ENCODE results near the gene LAMC3. TPM values are rescaled to one million over a fixed set of nuclear protein-coding genes. Genes with fewer than 3 reads are reported as not detected.

Gene LAMC3
- total RNA-seq, 6 experiments from 2014 or later: 2.7 to 14.3 (median 3.7) TPM

DNA sequence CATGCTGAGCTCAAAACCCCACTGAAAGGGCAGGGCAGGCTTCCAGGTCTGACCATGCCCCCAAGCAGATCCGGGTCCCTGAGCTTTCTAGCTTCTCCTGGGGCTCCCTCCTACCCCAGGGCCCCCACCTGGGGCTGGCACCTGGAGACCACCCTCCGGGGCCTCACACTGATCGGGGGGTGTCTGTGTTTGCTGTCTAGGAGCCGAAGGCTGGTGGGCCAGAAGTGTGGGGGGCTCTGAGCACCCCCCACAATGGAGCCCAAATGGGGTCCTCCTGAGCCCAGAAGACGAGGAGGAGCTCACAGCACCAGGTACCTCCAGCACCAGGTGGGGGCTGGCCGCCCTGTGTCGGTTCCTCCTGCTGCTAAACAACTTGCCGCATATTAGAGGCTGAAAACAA is 39.8 kb downstream of the LAMC3 start:
- Histone ChIP-seq H3K4me3 (no peak overlapping the region), H3K4me1 (no peaks in the 10 kb centered on the region), H3K27ac (no peak overlapping the region), H3K36me3 (no peaks in the 10 kb centered on the region), H3K9me3 (no peaks in the 10 kb centered on the region), H3K27me3 (no peaks in the 10 kb centered on the region)
- intact Hi-C loops (cut with DNase I): loop anchor here in 1 of 2 donors (10.0 kb wide), 1 partner anchor 154 kb away; the partner anchor contains the start of gene QRFP
- 83% methylated on average over 2 of the region's 8 CpGs for WGBS (ENCODE audit: insufficient coverage, low coverage, low lambda C conversion rate, missing lambda C conversion rate)
- TF ChIP-seq POLR2A (IDR thresholded peaks at IDR 0.05): no peak
- TF ChIP-seq, protein P1, sequence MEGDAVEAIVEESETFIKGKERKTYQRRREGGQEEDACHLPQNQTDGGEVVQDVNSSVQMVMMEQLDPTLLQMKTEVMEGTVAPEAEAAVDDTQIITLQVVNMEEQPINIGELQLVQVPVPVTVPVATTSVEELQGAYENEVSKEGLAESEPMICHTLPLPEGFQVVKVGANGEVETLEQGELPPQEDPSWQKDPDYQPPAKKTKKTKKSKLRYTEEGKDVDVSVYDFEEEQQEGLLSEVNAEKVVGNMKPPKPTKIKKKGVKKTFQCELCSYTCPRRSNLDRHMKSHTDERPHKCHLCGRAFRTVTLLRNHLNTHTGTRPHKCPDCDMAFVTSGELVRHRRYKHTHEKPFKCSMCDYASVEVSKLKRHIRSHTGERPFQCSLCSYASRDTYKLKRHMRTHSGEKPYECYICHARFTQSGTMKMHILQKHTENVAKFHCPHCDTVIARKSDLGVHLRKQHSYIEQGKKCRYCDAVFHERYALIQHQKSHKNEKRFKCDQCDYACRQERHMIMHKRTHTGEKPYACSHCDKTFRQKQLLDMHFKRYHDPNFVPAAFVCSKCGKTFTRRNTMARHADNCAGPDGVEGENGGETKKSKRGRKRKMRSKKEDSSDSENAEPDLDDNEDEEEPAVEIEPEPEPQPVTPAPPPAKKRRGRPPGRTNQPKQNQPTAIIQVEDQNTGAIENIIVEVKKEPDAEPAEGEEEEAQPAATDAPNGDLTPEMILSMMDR (IDR thresholded peaks at IDR 0.05): no peak
- DNase-seq (no peak), ATAC-seq (no peak)

DNA sequence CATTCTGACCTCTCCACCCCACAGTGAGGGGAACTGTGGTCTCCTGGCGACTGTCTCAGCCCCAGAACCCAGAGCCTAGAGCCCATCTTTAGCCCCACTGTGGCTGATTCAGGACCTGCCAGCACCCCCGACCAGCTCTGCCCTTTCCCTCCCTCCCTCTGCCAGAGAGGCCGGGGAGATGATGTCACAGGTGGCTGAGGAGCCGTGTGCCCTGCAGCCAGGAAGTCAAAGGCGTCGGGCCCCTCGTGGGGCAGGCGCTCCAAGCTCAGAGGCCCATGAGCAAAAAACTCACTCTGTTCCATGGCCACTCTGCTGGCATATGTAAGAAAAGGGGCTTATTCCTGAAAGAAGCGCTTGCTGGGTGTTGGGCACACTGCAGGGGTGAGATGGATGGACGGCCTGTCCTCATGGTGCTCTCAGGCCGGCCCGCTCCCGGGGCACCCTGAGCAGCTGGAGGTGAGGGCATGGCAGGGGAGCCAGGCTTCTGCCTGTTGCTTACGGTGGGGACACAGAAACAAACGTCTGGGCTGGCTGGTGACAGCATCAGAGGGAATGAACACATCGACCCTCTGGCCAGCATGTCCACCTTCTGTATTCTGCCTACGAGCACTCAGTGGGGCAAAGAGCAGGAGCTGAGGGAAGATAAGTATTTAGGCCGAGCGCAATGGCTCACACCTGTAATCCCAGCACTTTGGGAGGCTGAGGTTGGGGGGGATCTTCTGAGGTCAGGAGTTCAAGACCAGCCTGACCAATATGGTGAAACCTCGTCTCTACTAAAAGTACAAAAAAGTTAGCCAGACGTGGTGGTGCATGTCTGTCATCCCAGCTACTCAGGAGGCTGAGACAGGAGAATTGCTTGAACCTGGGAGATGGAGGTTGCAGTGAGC is 41.1 kb downstream of the LAMC3 start:
- intact Hi-C loops (cut with DNase I): loop anchor here in 1 of 2 donors (10.0 kb wide), 1 partner anchor 155 kb away; the partner anchor contains the start of gene QRFP
- 29% methylated on average over 8 of the region's 21 CpGs for whole genome bisulfite sequencing (ENCODE audit: insufficient coverage, low coverage, low lambda C conversion rate, missing lambda C conversion rate)

GRCh38 chr9:131050831-131051230 is 41.9 kb downstream of the LAMC3 start:
- intact Hi-C loops (cut with DNase I): no loop called here
- ATAC-seq (no peak), DNase-seq (no peak)
- Histone ChIP-seq H3K4me1 (no peaks in the 10 kb centered on the region), H3K36me3 (no peaks in the 10 kb centered on the region), H3K4me3 (no peak overlapping the region), H3K27me3 (no peaks in the 10 kb centered on the region), H3K27ac (no peak overlapping the region), H3K9me3 (no peaks in the 10 kb centered on the region)
- TF ChIP-seq POLR2A (IDR thresholded peaks at IDR 0.05): no peak
- TF ChIP-seq, protein P1 (IDR thresholded peaks at IDR 0.05): no peak
- 65% methylated on average over 11 of the region's 17 CpGs for WGBS (ENCODE audit: insufficient coverage, low coverage, low lambda C conversion rate, missing lambda C conversion rate)

More for the DNA sequence above, 41.1 kb downstream of the LAMC3 start:
- Histone ChIP-seq H3K36me3 (no peaks in the 10 kb centered on the region), H3K9me3 (no peaks in the 10 kb centered on the region), H3K4me3 (no peak overlapping the region), H3K27ac (no peak overlapping the region), H3K27me3 (no peaks in the 10 kb centered on the region), H3K4me1 (no peaks in the 10 kb centered on the region)
- ATAC-seq (no peak), DNase-seq (no peak)
- TF ChIP-seq, protein P1 (IDR thresholded peaks at IDR 0.05): no peak
- no peak for TF ChIP-seq POLR2A (IDR thresholded peaks at IDR 0.05)

GRCh38 chr9:131051592-131052517 is 42.9 kb downstream of the LAMC3 start:
- H3K27me3 ChIP-seq: no peaks in the 10 kb centered on the region
- WGBS (ENCODE audit: insufficient coverage, low coverage, low lambda C conversion rate, missing lambda C conversion rate): 63% methylated on average over 19 of the region's 25 CpGs
- intact Hi-C loops (cut with DNase I): no loop called here
- H3K36me3 ChIP-seq: no peaks in the 10 kb centered on the region
- H3K27ac ChIP-seq: no peak overlapping the region
- no peak for ATAC-seq
- no peak for DNase-seq
- H3K9me3 ChIP-seq: no peaks in the 10 kb centered on the region
- H3K4me1 ChIP-seq: no peaks in the 10 kb centered on the region
- no peak for TF ChIP-seq POLR2A (IDR thresholded peaks at IDR 0.05)
- TF ChIP-seq, protein P1 (IDR thresholded peaks at IDR 0.05): no peak
- H3K4me3 ChIP-seq: no peak overlapping the region

All from right lobe of liver (tissue), 6 donors.